NT2/D1 (cell line): Measurements from ENCODE around the gene PRKAR2B.

ENCODE experiments used
- DNase-seq: peaks from one replicate; pipeline ENCODE4 v3.0.0-alpha.2; 2011; ENCODE audit warnings: low read depth, low spot score
- H3K27me3 ChIP-seq: 2 replicates; pipeline ENCODE4 v1.6.0; 2011; ENCODE audit warnings: mild to moderate bottlenecking; ENCODE audit not compliant: insufficient read length, insufficient read depth
- H3K36me3 ChIP-seq: 2 replicates; pipeline ENCODE4 v1.6.1; 2011; ENCODE audit warnings: mild to moderate bottlenecking, low read length, mixed read lengths; ENCODE audit not compliant: insufficient read depth, insufficient read length
- H3K4me1 ChIP-seq: 2 replicates; pipeline ENCODE4 v1.5.1; 2011; ENCODE audit not compliant: insufficient read depth, insufficient read length
- H3K4me3 ChIP-seq: 2 replicates; pipeline ENCODE4 v1.5.1; 2011; ENCODE audit warnings: low read depth; ENCODE audit not compliant: insufficient read length
- H3K9ac ChIP-seq: 2 replicates; pipeline ENCODE4 v1.6.0; 2011; ENCODE audit warnings: low read depth; ENCODE audit not compliant: insufficient read length
- H3K9me3 ChIP-seq: 2 replicates; pipeline ENCODE4 v1.5.1; 2011; ENCODE audit warnings: mild to moderate bottlenecking, low read length; ENCODE audit not compliant: insufficient read depth
- SUZ12 ChIP-seq: IDR thresholded peaks from 2 replicates; pipeline ENCODE4 v1.6.1; 2011; ENCODE audit not compliant: insufficient read length, insufficient read depth; ENCODE audit errors: extremely low read depth
- YY1 ChIP-seq: IDR thresholded peaks from 2 replicates; pipeline ENCODE4 v1.6.1; 2011; ENCODE audit not compliant: insufficient read length, insufficient read depth
- ZNF274 ChIP-seq: IDR thresholded peaks from 2 replicates; pipeline ENCODE4 v1.6.1; 2011; ENCODE audit warnings: mild to moderate bottlenecking, low read depth, low read length

Gene PRKAR2B

DNA sequence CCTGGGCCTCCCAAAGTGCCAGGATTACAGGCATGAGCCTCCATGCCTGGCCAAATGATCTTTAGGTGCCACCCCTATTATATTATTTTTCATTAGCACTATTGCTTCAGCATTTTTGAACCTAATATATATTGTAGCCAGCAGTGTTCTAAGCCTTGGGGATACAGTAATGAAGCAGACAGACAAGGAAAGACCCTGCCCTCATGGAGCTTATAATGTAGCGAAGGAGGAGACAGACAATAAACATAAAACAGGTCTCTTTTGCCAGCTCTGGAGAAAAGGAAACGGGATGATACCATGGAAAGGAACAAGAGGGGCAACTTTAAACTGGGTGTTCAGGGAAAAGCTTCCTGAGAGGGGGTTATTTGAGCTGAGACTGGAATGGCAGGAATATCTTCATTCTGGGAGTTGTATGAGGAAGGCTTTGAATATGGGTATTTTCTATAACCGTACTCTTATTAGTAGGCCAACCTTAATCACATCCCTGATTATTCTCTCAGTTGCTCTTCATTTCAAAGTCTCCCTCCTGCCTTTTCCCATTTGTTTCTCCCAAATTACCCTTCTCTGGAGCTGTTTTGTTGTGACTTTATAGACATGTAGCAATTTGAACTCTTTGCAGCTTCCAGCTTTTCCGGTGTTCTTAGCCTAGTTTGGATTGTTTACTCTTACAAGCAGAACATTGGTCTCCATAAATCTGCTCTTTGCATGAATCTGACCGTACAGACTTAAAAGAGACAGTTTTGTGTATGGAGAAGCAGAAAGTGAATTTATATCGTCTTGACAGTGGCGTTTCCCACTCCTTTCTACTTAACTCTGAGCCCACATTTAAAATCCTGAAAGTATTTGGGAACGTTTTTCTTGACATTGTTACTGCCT is 19.0 kb downstream of the PRKAR2B start:
- Histone ChIP-seq H3K9ac (no peak overlapping the region), H3K36me3 (no peaks in the 10 kb centered on the region), H3K27me3 (no peaks in the 10 kb centered on the region), H3K4me1 (no peaks in the 10 kb centered on the region), H3K4me3 (no peak overlapping the region), H3K9me3 (no peaks in the 10 kb centered on the region)
- DNase-seq, result no peak
- TF ChIP-seq SUZ12 (no peak), ZNF274 (no peak), YY1 (no peak)

DNA sequence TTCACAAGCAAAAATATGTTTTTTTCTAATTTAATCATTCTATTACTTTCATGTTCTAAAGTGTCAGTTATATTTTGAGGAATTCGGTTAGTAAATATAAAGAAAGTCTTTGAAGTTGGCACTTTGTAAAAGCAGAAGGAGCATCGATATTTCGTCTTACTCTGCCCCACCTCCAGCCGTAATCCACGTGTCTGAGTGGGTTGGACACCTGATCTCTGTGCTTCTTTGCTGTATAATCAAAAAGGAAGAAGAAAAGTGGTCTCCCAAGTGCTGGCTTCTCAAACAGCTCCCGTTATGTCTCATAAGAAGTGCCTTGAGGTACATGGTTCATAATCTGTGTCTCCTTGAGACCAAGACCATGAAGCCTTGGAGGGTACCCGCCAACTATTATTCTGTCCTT is 19.8 kb downstream of the PRKAR2B start:
- Histone ChIP-seq H3K4me1 (no peaks in the 10 kb centered on the region), H3K4me3 (no peak overlapping the region), H3K9me3 (no peaks in the 10 kb centered on the region), H3K27me3 (no peaks in the 10 kb centered on the region), H3K36me3 (no peaks in the 10 kb centered on the region), H3K9ac (no peak overlapping the region)
- no peak for TF ChIP-seq SUZ12
- TF ChIP-seq ZNF274, result no peak
- TF ChIP-seq YY1, result no peak
- DNase-seq, result no peak

DNA sequence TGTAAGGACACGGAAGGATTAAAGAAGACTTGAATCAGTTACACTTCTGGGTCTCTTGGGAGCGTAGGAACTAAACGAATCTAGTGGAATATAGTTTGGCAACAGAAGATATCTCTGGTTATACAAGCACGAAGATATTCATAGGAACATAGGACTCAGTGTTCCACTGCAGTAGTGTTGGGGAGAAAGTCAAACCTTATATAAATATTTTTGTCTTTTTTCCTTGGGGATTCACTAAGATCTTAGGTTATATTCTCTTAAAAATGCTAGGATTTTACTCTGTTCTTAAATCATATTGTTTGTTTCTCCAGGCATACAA is 21.4 kb downstream of the PRKAR2B start:
- no peak for DNase-seq

DNA sequence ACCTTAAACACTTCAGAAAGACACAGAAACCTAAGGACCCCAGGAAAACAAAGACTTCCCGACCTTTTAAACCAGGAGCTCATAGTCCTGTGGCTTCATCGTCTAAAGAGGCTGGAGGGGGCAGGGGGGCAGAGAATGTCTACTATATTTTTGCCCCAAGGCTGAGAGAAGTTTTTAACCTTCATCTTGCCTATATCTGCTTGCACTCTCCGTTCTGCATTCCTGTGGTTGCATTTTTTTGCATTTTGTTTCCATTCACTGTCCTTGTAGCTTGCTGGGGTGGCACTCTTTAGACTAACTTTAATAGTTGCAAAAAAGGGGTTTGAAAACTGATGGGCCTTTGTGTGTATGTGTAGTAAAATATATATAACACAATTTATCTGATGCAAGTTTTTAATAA is 23.7 kb downstream of the PRKAR2B start:
- H3K9ac ChIP-seq, result no peak overlapping the region
- H3K36me3 ChIP-seq, result no peaks in the 10 kb centered on the region
- DNase-seq, result no peak
- H3K4me1 ChIP-seq, result no peaks in the 10 kb centered on the region
- no peak overlapping the region for H3K4me3 ChIP-seq
- no peaks in the 10 kb centered on the region for H3K27me3 ChIP-seq
- H3K9me3 ChIP-seq, result no peaks in the 10 kb centered on the region
- TF ChIP-seq ZNF274 (no peak), SUZ12 (no peak), YY1 (no peak)

More for the DNA sequence above, 21.4 kb downstream of the PRKAR2B start:
- no peaks in the 10 kb centered on the region for H3K27me3 ChIP-seq
- TF ChIP-seq YY1 (no peak), ZNF274 (no peak), SUZ12 (no peak)
- H3K4me3 ChIP-seq, result no peak overlapping the region
- H3K9me3 ChIP-seq, result no peaks in the 10 kb centered on the region
- no peaks in the 10 kb centered on the region for H3K4me1 ChIP-seq
- H3K36me3 ChIP-seq, result no peaks in the 10 kb centered on the region
- no peak overlapping the region for H3K9ac ChIP-seq

DNA sequence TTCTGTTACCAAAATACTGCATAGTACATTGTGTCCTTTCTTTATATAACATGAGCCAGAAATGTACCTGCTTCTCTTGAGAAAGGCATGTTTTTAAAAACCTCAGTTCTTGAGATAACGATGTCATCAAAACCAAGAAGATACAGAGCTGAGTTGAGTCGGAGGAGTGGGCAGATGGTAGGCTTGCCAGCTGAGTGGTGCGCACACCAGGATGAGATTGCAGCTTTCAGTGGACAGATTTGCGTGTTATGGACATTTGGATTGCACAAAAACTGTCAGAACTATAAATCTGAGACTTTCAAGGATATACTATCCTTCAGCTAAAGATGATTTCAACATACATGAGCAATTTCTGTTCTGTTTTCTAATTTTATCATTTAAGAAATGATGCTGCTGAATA is 25.0 kb downstream of the PRKAR2B start:
- Histone ChIP-seq H3K9ac (no peak overlapping the region), H3K4me3 (no peak overlapping the region), H3K27me3 (no peaks in the 10 kb centered on the region), H3K4me1 (no peaks in the 10 kb centered on the region), H3K9me3 (no peaks in the 10 kb centered on the region), H3K36me3 (no peaks in the 10 kb centered on the region)
- DNase-seq, result no peak
- TF ChIP-seq ZNF274, result no peak
- TF ChIP-seq YY1, result no peak
- TF ChIP-seq SUZ12, result no peak

DNA sequence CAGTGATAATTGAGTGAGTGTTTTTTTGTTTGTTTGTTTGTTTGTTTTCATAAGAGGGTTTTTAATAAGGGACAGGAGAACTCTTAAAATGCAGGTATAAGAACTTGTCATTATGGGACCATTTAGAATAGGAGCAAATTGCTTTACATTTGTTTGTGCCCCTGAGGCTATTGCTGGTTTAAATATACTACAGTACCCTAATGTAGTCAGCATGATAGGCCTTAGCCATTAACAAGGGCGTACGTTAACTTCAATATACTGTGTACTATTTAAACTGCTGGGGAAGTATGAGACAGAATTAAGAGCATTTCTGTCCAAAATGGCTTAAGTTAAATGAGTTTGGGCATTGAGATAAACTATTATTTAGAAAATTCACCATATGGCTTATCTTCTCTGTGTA is 26.2 kb downstream of the PRKAR2B start:
- Histone ChIP-seq H3K4me1 (no peaks in the 10 kb centered on the region), H3K4me3 (no peak overlapping the region), H3K36me3 (no peaks in the 10 kb centered on the region), H3K9me3 (no peaks in the 10 kb centered on the region), H3K27me3 (no peaks in the 10 kb centered on the region), H3K9ac (no peak overlapping the region)
- DNase-seq, result no peak
- TF ChIP-seq YY1 (no peak), ZNF274 (no peak), SUZ12 (no peak)

DNA sequence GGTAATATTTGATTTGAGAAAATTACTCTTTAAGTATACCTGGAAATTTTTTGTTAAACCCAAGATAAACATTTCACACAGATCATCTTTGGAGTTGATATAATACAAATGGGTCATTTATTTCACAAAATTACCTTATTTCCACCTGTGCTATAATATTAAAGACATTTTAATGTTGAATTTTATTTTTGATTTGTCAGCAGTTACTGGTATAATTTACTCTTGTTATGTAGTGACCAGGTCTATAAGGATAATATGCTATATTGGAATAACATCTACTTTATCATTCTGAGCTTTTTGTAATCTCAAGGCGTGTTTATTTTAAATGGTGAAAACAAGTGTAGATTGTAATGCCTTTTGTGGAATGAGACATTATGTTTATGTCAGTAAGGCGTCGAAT is 26.6 kb downstream of the PRKAR2B start:
- TF ChIP-seq YY1 (no peak), SUZ12 (no peak), ZNF274 (no peak)
- no peaks in the 10 kb centered on the region for H3K9me3 ChIP-seq
- DNase-seq, result no peak

DNA sequence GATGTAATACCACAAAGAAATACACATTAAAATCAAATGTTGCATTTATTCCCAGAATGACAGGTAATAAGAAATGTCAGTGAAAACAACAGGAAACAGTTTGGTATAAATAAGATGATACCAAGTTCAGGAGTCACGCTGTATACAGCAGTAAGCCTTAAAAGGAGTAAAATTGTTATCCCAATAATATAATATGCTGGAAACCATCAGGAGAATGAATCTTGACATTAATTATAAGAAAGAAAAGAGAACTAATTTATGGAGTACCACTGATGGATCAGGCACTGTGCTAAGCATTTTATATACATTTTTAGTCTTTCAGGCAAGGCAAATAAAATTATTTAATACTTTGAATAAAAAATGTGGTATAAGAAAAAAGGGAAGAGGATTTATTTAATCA is 27.6 kb downstream of the PRKAR2B start:
- Histone ChIP-seq H3K9ac (no peak overlapping the region), H3K4me1 (no peaks in the 10 kb centered on the region), H3K36me3 (no peaks in the 10 kb centered on the region), H3K4me3 (no peak overlapping the region), H3K9me3 (no peaks in the 10 kb centered on the region), H3K27me3 (no peaks in the 10 kb centered on the region)
- TF ChIP-seq SUZ12 (no peak), ZNF274 (no peak), YY1 (no peak)
- DNase-seq, result no peak

More for the DNA sequence above, 26.6 kb downstream of the PRKAR2B start:
- H3K4me3 ChIP-seq, result no peak overlapping the region
- no peak overlapping the region for H3K9ac ChIP-seq
- H3K4me1 ChIP-seq, result no peaks in the 10 kb centered on the region
- H3K27me3 ChIP-seq, result no peaks in the 10 kb centered on the region
- no peaks in the 10 kb centered on the region for H3K36me3 ChIP-seq
